Measurements from ENCODE around the gene CMYA5.

Gene CMYA5

DNA sequence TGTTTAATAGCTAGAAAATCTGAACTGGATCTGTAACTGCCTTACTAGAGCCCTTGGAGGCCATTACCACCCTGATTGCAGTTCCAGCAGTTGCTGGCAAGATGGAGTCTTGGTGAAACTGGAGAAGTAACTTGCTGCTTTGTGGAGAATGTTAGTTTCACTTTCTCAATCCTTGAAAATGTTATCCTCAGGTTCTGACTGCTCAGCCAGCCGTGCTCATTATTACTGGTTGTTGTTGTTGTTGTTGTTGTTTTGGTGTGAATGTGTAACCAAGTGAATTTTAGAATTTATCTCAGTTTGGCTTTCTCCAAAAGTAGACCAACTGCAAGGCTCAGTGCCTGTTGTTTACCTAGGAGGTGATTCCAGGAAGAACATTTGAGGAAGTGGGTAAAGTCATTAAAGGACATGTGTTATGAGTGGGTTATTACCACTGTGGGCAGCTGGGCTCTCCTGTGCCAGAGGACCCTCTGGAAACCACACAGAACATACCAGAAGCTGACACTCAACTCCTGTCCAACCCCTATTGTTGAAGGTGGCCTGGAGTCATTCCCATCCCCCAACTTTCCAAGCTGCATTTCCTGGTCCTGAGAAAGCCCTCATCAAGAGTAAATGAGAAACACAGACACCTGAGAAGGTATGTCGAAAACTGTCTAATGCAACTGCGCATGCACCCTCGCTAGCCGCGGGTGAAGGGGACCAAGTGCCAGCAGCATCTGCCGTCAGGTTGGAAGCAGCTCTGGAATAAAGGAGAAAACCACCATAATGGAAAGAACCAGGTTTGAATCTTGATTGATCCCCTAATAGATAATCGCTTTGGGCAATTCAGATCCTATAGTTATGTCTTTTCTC is 111.6 kb downstream of the CMYA5 start:
- DNase-seq = no peak

DNA sequence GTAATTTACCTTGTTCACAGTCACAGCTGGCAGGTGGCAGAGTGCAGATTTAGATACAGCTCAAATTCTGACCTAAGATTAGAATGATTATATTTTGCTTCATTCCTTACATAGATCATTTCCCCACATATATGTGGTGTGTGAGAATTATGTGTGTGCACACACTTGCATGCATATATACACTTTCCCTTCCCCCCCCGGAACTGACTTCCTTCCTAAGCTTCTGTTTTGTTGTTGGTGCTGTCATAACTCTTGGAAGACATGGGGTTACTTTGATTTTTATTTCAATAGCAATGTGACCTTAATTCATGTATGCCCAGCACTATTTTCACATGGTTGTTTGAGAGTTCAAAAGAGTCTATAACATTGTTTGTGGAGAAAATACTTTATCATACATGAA is 112.8 kb downstream of the CMYA5 start:
- no peak for DNase-seq

GRCh38 chr5:79803007-79803406 is 113.4 kb downstream of the CMYA5 start:
- no peak for DNase-seq

DNA sequence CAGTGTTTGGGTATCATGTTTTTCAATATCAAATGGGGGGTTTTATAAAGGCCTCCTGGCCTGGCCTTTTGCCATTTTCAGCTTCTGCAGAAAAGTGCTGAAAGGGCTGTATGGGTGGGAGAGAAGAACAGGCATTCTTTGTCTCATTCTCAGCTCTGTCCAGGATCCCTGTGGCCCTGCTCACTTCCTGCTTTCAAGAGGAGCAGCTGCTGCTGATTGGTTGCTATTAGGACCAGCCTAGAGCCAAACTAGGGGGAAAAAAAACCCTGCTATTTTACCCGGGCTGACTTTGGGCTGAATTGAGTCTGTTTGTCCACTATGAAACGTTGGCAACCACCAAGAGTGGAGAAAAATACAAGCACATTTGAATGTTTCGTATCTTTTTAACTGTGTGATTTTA is 117.1 kb downstream of the CMYA5 start:
- DNase-seq = no peak

DNA sequence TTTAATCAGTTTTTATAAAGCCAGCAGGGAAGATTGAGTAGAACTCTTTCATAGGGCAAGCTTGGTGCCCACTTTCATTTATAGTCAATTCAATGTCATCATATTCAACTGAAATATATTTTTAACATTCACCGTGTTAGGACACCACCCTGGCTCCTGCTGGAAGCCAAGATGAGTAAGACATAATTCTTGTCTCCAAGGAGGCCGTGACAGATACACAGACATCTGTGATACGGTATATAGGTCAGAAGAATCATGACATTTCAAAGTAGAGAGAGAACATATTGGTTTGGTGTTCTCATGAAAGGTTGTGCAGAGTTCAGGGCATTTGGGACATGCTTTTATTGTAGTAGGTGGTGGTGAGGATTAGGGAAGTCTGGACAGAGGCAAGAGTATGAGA is 120.1 kb downstream of the CMYA5 start:
- DNase-seq = no peak

DNA sequence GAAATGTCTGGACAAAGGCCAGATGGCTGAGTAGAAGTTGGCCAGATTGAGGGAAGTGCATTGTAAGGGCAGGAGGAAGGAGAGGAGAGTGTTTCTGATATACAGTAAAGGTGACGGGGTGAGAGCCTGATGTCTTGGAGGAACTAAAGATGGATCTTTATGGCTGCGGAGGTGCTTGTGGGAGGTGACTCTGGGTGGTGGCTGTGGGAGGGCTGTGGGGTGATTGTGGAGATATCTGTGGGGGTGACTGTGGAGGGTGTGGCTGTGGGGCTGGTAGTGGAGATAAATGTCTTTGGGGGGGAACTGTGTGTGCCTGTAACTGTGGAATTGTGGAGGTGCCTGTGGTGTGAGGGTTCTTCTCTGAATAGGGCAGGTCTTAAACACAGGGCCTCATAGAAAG is 121.4 kb downstream of the CMYA5 start:
- no peak for DNase-seq

DNA sequence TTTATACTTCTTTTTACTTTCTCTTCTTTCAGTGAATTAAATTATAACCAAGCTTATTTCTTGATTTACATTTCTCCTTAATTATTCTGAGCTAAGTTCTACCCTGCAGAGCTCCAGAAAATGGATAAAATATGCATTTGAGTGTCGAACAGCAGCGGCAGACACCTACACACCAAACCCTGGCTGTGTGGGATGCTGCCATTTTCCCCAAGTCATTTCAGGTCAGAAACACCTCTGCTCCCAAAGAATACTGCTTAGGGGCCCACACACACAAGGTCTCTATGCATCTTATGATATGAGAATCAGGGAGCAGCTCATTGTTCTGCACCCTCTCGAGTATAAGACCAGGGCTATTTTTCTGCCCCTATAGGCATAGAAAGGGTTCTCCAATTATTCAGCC is 122.3 kb downstream of the CMYA5 start:
- no peak for DNase-seq

DNA sequence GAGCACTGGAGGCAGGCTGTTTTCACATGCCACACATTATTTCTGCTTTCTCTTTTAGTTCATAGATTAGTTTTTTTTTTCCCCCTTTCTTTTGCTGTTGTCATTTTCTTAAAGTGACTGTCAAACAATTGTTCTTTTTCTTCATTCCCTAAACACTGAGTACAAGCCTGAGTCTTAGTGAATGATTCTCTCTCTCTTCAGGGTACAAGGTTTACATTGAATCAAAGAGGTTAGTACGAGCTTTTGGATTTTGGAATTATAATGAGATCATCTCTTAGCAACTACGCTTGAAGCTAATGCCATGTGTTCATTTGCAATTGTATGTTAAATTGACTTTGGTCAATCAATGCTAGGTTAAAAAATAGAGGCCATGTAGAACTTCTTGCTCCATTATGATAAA is 125.1 kb downstream of the CMYA5 start:
- DNase-seq = no peak

GRCh38 chr5:79816014-79816413 is 126.4 kb downstream of the CMYA5 start:
- DNase-seq = no peak

- no peak for DNase-seq
These were observed 131.0 kb downstream of the CMYA5 start for GRCh38 chr5:79820648-79821047.

- DNase-seq = no peak
These were observed 134.8 kb downstream of the CMYA5 start for GRCh38 chr5:79824444-79824843.

GRCh38 chr5:79825802-79826201 is 136.2 kb downstream of the CMYA5 start:
- DNase-seq = no peak

DNA sequence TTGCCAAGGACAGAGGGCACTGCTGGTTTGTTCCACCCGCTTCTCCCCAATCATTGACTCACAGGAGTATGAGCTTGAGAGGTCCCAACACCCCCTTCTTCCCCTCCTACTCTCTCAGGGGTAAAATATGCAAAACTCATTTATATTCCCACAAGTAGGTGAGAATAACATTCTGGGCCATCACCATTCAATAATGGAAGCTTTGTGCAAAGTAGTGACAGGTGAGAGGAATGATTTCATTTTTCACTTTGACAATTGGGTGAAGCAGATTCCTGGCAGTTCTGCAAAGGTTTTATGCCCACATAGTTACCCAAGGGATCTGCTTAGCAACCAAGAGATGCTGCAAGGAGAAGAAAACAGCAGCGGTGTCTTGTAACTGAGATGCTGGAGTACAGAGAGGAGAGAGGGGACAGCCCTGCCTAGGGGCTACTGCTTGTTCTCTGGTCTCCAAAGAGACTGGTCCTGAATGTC is 137.6 kb downstream of the CMYA5 start:
- no peak for DNase-seq

GRCh38 chr5:79829260-79829659 is 139.6 kb downstream of the CMYA5 start:
- no peak for DNase-seq

DNA sequence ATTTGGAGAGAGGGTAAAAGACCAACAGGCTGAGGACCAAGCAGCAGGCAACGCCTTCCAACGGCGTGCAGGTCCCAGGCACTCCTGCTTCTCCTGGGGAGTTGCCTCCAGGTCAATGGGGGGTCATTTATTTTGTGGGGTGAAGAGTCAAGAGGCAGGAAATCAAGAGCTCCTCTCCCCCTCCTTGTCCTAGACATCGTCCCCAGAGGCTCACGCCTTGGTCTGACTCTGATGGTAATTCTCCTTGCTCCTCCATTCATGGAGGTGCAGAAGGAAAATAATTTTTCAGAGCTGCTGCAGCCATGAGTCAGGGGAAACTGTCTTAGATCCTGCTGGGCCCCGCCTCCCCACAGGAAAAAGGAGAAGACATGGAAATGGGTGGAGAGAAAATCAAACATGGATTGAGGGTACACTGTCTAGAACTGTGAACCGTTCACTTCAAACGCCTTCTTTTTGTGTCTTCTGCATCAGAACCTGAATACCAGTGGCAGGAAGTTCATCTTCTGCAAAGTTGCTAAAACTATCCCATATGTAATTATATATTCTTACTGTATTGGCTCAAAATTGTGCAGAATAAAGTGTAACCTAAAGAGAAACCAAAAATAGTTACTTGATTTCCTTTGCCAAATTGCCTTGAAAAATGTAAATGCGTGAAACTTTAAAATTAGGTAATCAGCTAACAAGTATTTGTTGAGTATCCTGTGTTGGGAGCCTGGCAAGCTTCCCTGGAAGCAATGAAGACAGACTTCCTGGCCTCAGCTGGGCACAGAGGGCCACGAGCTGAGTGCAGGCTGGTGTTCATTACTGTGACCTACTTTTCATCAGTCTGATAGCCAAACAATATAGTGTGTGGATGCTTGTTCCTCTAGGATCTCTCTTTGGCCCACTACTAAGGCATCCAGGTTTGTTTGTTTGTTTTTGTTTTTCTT is 142.0 kb downstream of the CMYA5 start:
- no peak for DNase-seq

- DNase-seq = no peak
These were observed 143.3 kb downstream of the CMYA5 start for GRCh38 chr5:79832911-79833310.

- no peak for DNase-seq
These were observed 144.6 kb downstream of the CMYA5 start for GRCh38 chr5:79834098-79834753.

GRCh38 chr5:79834754-79835714 is 145.4 kb downstream of the CMYA5 start:
- peak; percentile 21 for DNase-seq

GRCh38 chr5:79837761-79838551 is 148.3 kb downstream of the CMYA5 start:
- DNase-seq = peak; percentile 28

- DNase-seq = no peak
These were observed 150.7 kb downstream of the CMYA5 start for GRCh38 chr5:79840084-79840990.
